ENCODE results near the gene CNGA1.
A peak's percentile ranks its signal among the peaks of the same experiment; 100 is the strongest.
"Not testable (repeated sequence)": the region's sequence is repeated elsewhere in the genome, so short reads cannot be mapped to it uniquely, and the experiment has no call there.

CNGA1 gene

DNA sequence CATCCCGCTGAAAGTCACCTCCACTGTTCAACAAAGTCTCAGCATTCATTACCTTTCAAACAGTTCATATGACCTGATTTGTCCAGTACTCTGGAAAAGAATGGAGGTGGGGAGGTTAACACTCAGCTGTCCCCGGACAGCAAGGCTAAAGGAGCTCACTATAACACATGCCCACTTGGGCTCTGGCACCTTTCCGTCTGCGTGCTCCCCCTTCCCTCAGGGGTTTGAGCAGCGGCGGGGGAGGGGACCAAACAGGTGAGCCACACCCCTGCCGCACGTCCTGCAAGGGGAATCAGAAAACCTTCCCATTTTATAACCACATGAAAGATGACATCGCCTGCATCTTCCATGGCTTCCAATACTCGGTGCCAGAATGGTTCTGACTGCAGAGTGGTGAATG lies 62.2 kb downstream of the CNGA1 start:
- no peak overlapping the region for H3K27ac Mint-ChIP-seq
- no peak overlapping the region for H3K4me3 Mint-ChIP-seq
- no peaks in the 10 kb centered on the region for H3K36me3 Mint-ChIP-seq
- no peak for DNase-seq (ENCODE audit: low spot score in 2 of 2)
- ATAC-seq, result no peak
- H3K4me1 Mint-ChIP-seq, result no peaks in the 10 kb centered on the region
- H3K9me3 Mint-ChIP-seq, result no peaks in the 10 kb centered on the region

DNA sequence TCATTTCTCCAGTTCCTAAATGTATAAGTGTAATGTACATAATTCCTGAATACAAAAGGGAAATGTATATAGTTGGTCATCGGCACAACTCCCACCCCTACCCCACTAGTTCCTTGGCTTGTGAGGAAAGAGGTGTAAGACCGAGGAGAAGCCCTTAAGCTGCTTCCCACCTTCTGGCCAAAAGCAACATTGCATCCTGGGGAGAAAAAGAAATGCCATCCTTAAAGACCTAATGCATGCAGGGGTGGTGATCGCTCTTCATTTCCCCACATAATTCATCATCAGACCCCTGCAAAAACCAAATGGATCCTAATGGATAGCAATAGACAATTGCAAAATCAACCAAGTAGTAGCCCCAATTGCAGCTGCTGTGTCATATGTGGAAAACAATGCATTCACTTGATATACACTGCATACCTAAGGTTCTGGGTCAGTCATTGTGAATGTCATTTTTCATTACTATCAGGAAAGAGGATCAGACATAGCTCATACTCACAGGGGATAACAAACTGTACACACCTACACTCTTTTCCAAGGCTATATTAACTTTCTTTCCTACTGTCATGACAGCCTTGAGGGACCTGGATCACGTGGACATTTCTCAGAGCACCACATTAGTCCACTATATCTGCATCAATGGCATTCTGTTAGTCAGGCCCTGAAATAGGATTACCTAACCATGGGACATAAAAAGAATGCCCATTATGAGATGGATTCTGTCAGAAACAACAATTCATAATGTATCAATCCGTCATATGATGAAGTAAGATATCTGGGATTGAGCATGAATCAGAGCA lies 70.4 kb downstream of the CNGA1 start:
- Mint-ChIP-seq H3K4me3 (no peak overlapping the region), H3K36me3 (no peaks in the 10 kb centered on the region), H3K9me3 (no peaks in the 10 kb centered on the region), H3K27ac (no peak overlapping the region), H3K4me1 (no peaks in the 10 kb centered on the region)
- ATAC-seq (no peak), DNase-seq (ENCODE audit: low spot score in 2 of 2) (no peak)

DNA sequence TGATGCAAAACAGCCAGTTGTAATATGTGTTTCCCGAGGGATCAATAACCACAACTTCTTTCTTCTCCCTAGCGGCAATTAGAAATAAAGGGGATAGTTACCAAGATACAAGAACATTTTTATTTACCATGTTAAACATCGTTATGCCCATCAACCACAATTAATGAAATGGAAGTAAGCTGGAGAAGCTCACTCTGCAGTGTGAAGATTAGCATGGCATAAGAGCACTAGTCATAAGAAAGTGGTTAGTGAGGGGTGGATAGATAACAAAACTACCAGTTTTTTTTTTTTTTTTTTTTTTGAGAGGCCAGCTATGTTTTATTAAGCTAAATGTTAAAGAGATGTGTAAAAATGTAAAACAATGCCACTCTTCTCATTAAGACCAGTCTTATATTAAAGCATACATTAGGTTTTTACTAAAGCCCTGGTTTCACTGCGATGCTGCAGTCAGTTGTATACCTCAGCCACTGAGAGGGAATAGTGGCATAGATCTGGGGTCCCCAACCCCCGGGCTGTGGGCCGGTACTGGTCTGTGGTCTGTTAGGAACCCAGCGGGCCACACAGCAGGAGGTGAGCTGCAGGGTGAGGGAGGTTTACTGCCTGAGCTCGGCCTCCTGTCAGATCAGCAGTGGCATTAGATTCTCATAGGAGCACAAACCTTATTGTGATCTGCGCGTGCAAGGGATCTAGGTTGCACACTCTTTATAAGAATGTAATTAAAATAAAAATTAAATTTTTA lies 74.2 kb downstream of the CNGA1 start:
- no peak overlapping the region for H3K4me3 Mint-ChIP-seq

DNA sequence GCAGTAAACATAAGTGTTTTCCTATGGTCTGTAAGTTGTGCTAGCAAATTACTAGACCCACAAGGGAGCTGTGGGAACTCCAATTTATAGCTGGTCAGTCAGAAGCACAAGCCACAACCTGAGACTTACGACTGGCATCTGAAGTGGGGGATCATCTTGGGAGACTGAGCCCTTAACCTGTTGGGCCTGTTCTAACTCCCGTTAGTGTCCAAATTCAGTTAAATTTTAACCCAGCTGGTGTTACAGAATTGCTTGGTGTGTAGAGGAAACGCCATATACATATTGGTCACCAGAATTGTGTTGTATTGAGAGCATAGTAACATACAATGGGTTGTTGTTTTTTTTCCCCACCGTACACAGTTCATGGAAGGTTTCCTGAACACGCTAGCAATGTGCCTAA lies 77.0 kb downstream of the CNGA1 start:
- no peaks in the 10 kb centered on the region for H3K36me3 Mint-ChIP-seq

More for the DNA sequence above, 74.2 kb downstream of the CNGA1 start:
- H3K36me3 Mint-ChIP-seq, result no peaks in the 10 kb centered on the region
- H3K4me1 Mint-ChIP-seq, result no peaks in the 10 kb centered on the region
- no peaks in the 10 kb centered on the region for H3K9me3 Mint-ChIP-seq
- ATAC-seq (no peak), DNase-seq (ENCODE audit: low spot score in 2 of 2) (no peak)
- H3K27ac Mint-ChIP-seq, result no peak overlapping the region

DNA sequence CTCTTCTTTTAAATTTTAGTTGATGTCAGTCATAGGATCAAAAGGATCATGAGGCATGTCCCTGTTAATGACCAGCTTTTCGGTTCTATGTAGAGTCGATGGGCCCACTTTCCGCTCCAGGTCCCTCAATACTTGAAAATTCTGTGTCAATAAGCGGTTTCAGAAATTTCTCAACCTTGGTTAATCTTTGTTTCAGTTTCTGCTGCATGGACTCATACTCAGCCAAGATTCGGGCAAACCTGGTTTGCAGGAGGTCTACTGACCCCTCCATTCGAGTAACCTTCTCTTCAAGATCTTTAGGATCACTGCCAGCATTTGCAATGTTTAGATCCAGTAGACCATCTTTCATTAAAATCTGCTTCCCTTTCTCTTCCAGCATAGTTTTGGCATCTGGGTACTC lies 80.1 kb downstream of the CNGA1 start:
- DNase-seq (ENCODE audit: low spot score in 2 of 2) (no peak), ATAC-seq (no peak)
- H3K4me3 Mint-ChIP-seq, result no peak overlapping the region
- H3K4me1 Mint-ChIP-seq, result no peaks in the 10 kb centered on the region
- H3K36me3 Mint-ChIP-seq, result no peaks in the 10 kb centered on the region
- H3K27ac Mint-ChIP-seq, result no peak overlapping the region
- H3K9me3 Mint-ChIP-seq, result no peaks in the 10 kb centered on the region

More for the DNA sequence above, 77.0 kb downstream of the CNGA1 start:
- H3K4me3 Mint-ChIP-seq, result no peak overlapping the region
- DNase-seq (ENCODE audit: low spot score in 2 of 2) (no peak), ATAC-seq (no peak)
- H3K4me1 Mint-ChIP-seq, result no peaks in the 10 kb centered on the region
- no peak overlapping the region for H3K27ac Mint-ChIP-seq
- no peaks in the 10 kb centered on the region for H3K9me3 Mint-ChIP-seq

DNA sequence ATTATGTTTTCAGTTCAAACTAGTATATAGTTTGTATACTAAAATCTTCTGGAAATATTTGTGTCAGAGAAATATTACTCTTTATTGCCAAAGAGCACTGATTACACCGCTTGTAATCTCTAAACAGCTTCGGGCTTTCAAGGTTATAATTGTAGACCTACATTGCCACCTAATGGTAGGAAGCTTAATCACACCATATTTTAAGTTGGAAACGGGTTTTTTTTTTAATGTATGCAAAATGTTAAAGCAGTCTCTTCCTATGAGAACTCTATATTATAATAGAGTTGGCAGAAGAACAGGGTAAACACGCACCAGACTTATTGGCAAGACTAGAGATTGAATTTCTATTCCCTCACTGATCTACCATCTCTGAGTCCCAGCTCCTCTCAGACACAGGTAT lies 82.6 kb downstream of the CNGA1 start:
- peak; percentile 28 for ATAC-seq
- no peak overlapping the region for H3K4me3 Mint-ChIP-seq
- no peaks in the 10 kb centered on the region for H3K36me3 Mint-ChIP-seq
- H3K9me3 Mint-ChIP-seq, result no peaks in the 10 kb centered on the region
- H3K27ac Mint-ChIP-seq, result no peak overlapping the region
- no peak for DNase-seq (ENCODE audit: low spot score in 2 of 2)
- no peaks in the 10 kb centered on the region for H3K4me1 Mint-ChIP-seq

DNA sequence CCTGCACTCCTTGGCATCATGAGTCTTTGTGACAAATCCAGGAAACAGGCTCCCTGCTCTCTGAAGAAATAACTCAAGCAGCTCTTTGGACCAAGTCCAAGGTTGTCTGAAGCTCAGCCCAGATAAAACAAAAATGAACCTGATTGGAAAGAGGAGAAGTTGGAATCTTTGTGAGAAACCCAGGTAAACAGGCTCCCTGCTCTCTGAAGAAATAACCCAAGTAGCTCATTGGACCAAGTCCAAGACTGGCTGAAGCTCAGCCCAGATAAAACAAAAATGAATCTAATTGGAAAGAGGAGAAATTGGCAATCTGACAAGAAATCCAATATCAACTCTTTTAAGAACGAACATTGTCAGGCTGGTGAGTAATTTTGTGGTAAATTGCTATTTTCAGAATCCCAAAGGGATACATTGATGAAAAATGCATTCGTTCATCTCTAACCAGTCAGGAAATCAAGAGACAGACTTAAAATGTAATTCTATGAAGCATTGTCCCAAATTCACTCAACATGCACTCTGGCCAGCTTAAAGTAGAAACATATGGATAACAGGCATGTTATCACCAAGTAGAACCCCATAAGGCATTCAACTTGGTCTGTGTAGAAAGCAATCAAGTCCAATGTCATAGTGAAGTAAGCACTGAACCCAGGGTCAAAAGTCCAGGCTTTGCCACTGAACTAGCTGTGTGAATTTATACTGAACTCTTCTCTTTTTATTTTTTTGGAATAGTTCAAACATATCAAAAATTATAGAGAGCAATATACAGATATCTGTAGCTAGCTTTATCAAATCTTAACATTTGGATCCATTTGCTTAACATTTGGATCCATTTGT lies 85.3 kb downstream of the CNGA1 start:
- DNase-seq (ENCODE audit: low spot score in 2 of 2), result no peak
- H3K36me3 Mint-ChIP-seq, result no peaks in the 10 kb centered on the region
- ATAC-seq, result no peak
- H3K4me1 Mint-ChIP-seq, result peaks cover 7% of the 10 kb centered on the region
- no peaks in the 10 kb centered on the region for H3K9me3 Mint-ChIP-seq
- H3K27ac Mint-ChIP-seq, result no peak overlapping the region
- no peak overlapping the region for H3K4me3 Mint-ChIP-seq

DNA sequence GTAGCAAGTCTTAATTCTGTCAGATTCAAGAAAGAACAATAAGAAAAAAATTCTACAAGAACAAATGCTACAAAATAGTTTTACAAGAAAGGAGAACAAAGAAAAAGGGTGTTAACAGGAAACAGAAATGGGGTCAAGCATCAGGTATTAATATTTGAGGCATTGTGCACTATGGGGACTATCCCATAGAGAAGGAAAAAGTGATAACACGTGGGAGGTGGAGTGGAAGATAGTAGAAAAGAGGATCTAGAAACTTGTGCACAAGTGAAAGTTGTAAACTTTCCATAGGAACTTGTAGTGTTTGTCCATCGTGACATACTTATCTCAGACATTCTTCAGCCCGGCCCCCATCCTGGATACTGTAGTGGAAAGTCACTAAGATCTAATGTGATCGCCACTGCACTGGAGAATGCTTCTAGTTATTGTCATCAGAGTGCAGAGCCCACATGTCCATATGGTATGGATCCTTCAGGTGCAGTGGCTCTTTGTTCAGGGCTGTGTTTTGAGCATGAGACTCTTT lies 86.7 kb downstream of the CNGA1 start:
- Mint-ChIP-seq H3K4me3 (no peak overlapping the region), H3K4me1 (peaks cover 7% of the 10 kb centered on the region), H3K36me3 (no peaks in the 10 kb centered on the region), H3K9me3 (no peaks in the 10 kb centered on the region), H3K27ac (no peak overlapping the region)
- ATAC-seq, result no peak
- no peak for DNase-seq (ENCODE audit: low spot score in 2 of 2)

DNA sequence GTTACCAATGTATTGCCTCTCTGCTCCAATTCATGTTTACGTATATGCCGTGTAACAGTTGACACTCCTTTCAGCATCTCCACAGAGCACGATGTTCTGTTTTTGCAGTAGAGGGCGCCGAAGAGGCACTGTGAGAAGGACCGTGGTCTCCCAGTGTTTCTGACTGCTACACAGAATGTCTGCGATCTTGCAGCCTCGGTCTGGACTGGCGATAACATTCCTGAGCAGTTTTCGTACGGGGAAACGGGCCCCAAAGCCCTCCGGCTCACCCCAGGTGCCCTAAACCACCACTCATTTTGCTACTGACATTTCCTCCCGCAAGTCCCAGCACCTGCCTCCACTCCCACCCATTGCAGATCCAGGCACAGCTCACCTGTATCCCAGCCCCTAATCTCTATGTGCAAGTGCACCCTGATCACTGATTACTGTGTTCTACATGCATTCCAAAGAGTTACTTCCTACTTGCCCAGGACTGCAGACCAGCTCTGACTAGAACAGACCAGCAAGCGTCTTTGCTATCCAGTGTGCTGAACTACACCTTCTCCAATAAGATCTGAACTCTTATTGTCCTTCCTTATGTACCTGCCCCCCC lies 89.7 kb downstream of the CNGA1 start:
- Mint-ChIP-seq H3K9me3 (no peaks in the 10 kb centered on the region), H3K4me3 (peak overlapping the region; percentile 39), H3K4me1 (peaks cover 7% of the 10 kb centered on the region), H3K27ac (no peak overlapping the region), H3K36me3 (no peaks in the 10 kb centered on the region)
- DNase-seq (ENCODE audit: low spot score in 2 of 2), result peak; percentile 20 to 58
- peak; percentile 92 for ATAC-seq

DNA sequence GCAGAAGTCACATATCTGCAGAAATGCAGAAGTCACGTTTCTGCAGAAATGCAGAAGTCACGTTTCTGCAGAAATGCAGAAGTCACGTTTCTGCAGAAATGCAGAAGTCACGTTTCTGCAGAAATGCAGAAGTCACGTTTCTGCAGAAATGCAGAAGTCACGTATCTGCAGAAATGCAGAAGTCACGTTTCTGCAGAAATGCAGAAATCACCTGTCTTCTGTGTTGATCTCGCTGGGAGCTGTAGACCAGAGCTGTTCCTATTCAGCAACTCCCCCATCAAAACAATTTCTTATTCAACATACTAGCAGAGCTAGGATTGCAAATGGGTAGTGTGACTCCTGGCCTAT lies 93.2 kb downstream of the CNGA1 start:
- not testable (repeated sequence) for H3K9me3 Mint-ChIP-seq; H3K27ac Mint-ChIP-seq; H3K4me1 Mint-ChIP-seq; H3K4me3 Mint-ChIP-seq; H3K36me3 Mint-ChIP-seq; DNase-seq (ENCODE audit: low spot score in 2 of 2); ATAC-seq

DNA sequence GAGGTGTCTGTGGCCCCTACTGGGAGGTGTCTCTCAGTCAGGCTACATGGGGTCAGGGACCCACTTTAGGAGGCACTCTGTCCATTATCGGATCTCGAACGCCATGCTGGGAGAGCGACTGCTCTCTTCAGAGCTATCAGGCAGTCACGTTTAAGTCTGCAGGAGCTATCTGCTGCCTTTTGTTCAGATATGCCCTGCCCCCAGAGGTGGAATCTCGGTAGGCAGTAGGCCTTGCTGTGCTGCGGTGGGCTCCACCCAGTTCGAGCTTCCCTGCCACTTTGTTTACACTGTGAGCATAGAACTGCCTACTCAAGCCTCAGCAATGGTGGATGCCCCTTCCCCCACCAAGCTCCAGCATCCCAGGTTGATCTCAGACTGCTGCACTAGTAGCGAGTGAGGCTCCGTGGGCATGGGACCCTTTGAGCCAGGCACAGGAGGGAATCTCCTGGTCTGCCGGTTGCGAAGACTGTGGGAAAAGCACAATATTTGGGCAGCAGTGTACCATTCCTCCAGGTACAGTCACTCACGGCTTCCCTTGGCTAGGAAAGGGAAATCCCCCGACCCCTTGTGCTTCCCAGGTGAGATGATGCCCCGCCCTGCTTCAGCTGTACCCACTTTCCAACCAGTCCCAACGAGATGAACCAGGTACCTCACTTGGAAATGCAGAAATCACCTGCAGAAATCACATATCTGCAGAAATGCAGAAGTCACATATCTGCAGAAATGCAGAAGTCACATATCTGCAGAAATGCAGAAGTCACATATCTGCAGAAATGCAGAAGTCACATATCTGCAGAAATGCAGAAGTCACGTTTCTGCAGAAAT lies 93.8 kb downstream of the CNGA1 start:
- H3K4me3 Mint-ChIP-seq; ATAC-seq; DNase-seq (ENCODE audit: low spot score in 2 of 2); H3K27ac Mint-ChIP-seq; H3K4me1 Mint-ChIP-seq; H3K36me3 Mint-ChIP-seq; H3K9me3 Mint-ChIP-seq: not testable (repeated sequence)

DNA sequence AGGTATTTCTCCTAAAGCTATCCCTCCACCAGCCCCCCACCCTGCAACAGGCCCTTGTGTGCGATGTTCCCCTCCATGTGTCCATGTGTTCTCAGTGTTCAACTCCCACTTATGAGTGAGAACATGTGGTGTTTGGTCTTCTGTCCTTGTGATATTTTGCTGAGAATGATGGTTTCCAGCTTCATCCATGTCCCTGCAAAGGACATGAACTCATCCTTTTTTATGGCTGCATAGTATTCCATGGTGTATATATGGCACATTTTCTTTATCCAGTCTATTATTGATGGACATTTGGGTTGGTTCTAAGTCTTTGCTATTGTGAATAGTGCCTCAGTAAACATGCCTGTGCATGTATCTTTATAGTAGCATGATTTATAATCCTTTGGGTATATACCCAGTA lies 99.3 kb downstream of the CNGA1 start:
- Mint-ChIP-seq H3K4me1 (peaks cover 23% of the 10 kb centered on the region), H3K36me3 (peaks cover 20% of the 10 kb centered on the region)
- H3K9me3 Mint-ChIP-seq; DNase-seq (ENCODE audit: low spot score in 2 of 2); ATAC-seq; H3K4me3 Mint-ChIP-seq; H3K27ac Mint-ChIP-seq: not testable (repeated sequence)

DNA sequence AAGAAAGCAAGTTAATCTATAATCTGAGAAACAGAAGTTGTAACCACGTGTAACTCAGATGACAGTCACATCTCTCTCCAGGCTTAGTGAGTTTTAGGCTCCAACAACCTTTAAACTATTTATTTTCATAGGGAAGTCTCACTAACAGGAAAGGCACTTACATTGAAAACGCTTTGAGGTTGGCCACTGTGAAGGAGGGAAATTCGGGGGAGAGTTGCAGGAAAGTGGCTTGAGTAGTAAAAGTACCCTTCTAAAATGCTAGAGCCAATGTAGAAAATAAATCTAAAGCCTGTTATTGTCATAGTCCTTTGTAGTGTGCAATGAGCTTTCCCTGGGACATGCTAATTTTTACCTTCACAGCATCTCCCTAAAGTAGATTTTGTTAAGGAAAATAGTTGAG lies 101.1 kb downstream of the CNGA1 start:
- Mint-ChIP-seq H3K36me3 (peaks cover 38% of the 10 kb centered on the region), H3K4me3 (peak overlapping the region; percentile 93), H3K9me3 (no peaks in the 10 kb centered on the region), H3K4me1 (peaks cover 23% of the 10 kb centered on the region), H3K27ac (no peak overlapping the region)
- no peak for ATAC-seq
- DNase-seq (ENCODE audit: low spot score in 2 of 2), result no peak

DNA sequence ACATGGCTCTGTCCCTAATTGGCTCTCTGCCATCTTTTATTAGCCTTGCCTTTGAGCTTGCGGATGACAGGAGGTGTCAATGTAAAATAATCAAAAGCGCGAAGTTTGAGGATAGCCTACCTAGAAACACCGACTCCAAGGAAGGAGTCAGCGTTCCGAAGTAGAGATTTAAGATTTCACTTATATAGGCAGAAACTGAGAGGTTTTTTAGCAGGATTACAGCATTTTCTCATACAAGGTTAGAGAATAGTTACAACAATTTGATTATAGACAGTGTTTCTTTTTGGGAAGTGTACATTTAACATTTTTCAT lies 101.6 kb downstream of the CNGA1 start:
- DNase-seq (ENCODE audit: low spot score in 2 of 2), result no peak
- peaks cover 43% of the 10 kb centered on the region for H3K36me3 Mint-ChIP-seq

More for the DNA sequence above, 101.6 kb downstream of the CNGA1 start:
- peaks cover 23% of the 10 kb centered on the region for H3K4me1 Mint-ChIP-seq
- H3K27ac Mint-ChIP-seq, result peak overlapping the region; percentile 96
- H3K4me3 Mint-ChIP-seq, result peak overlapping the region; percentile 93
- no peak for ATAC-seq
- H3K9me3 Mint-ChIP-seq, result no peaks in the 10 kb centered on the region

All from stimulated activated effector memory CD8-positive, alpha-beta T cell treated with anti-CD3 and anti-CD28 coated beads, Interleukin-12 subunit alpha, Interleukin-12 subunit beta, amount 100 ng/mL, for 72 hours (primary cell).